Adrenal gland (tissue), 5 donors: ENCODE data around the gene CFAP57.

Experiments used
- POLR2A ChIP-seq, 2 donors: fragments of 450-650 bp; IDR thresholded peaks; one replicate each; pipeline ENCODE4 v1.6.1; 2017; ENCODE audit warnings: antibody characterized with exemption in 2 of 2, mild to moderate bottlenecking in 2 of 2, moderate library complexity in 1 of 2
- TF ChIP-seq, protein P1 (sequence below), 6 experiments: fragments of 450-650 bp in 4 of 6; fragments of 200-600 bp in 2 of 6; sonication (generic) in 1 of 6; IDR thresholded peaks; 1 replicate in 5 of 6; 2 replicates in 1 of 6; pipeline versions ENCODE4 v1.5.1 to v1.8.0; 2016 to 2021; ENCODE audit warnings: antibody characterized with exemption in 6 of 6, mild to moderate bottlenecking in 2 of 6, moderate library complexity in 1 of 6
- donor health status: DM: no; HTN: no; CAD: no.

DNA sequence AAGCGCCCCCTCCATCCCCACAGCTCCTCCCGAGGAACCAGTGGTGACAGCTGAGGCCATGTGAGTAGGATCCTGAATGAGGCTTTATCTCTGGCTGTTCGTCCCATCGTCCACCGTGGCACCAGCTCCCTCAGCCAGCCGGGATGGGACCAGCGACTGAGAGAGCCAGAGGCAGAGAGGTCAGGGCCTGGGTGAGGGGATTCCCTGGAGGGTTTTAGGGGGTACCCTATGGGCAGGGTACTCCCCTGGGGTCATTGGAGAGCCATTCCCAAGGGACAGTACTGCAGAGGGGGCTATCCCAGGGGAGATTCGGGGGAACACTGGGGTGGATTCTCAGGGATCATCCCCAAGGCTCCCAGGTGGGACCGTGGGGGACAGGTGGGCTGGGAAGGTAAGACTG is 100.0 kb downstream of the CFAP57 start:
- TF ChIP-seq, protein P1, sequence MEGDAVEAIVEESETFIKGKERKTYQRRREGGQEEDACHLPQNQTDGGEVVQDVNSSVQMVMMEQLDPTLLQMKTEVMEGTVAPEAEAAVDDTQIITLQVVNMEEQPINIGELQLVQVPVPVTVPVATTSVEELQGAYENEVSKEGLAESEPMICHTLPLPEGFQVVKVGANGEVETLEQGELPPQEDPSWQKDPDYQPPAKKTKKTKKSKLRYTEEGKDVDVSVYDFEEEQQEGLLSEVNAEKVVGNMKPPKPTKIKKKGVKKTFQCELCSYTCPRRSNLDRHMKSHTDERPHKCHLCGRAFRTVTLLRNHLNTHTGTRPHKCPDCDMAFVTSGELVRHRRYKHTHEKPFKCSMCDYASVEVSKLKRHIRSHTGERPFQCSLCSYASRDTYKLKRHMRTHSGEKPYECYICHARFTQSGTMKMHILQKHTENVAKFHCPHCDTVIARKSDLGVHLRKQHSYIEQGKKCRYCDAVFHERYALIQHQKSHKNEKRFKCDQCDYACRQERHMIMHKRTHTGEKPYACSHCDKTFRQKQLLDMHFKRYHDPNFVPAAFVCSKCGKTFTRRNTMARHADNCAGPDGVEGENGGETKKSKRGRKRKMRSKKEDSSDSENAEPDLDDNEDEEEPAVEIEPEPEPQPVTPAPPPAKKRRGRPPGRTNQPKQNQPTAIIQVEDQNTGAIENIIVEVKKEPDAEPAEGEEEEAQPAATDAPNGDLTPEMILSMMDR (IDR thresholded peaks at IDR 0.05) = no peak
- TF ChIP-seq POLR2A (IDR thresholded peaks at IDR 0.05) = no peak
